Heart right ventricle (tissue), 16 donors: ENCODE data around the gene SH3PXD2B. TPM values are rescaled to one million over a fixed set of nuclear protein-coding genes. Genes with fewer than 3 reads are reported as not detected.

Experiments
- ATAC-seq, 8 donors: fragments of 200-7000 bp; cut with Tn5 transposase; one replicate each; pipeline ENCODE4 v1.9.1; 2020; ENCODE audit warnings: mild to moderate bottlenecking in 8 of 8, moderate library complexity in 8 of 8, moderate number of reproducible peaks in 1 of 8
- DNase-seq, 2 donors: peaks; one replicate each; pipeline ENCODE4 v3.0.0-alpha.2; 2020
- H3K27ac ChIP-seq, 10 donors: fragments of 200-600 bp; sonication (generic) in 2 of 10; one replicate each; pipeline versions ENCODE4 v1.5.0 to v1.8.0; 2020 to 2022; ENCODE audit warnings: mild to moderate bottlenecking in 3 of 10
- H3K27me3 ChIP-seq, 7 donors: fragments of 200-600 bp; one replicate each; pipeline ENCODE4 v1.8.0; 2021 to 2022; ENCODE audit warnings: mild to moderate bottlenecking in 2 of 7
- H3K36me3 ChIP-seq, 9 donors: fragments of 200-600 bp; sonication (generic) in 1 of 9; one replicate each; pipeline versions ENCODE4 v1.5.0 to v1.8.0; 2020 to 2022; ENCODE audit warnings: mild to moderate bottlenecking in 2 of 9
- H3K4me1 ChIP-seq, 9 donors: fragments of 200-600 bp; sonication (generic) in 1 of 9; one replicate each; pipeline versions ENCODE4 v1.5.0 to v1.8.0; 2020 to 2022; ENCODE audit warnings: mild to moderate bottlenecking in 4 of 9
- H3K4me3 ChIP-seq, 10 donors: fragments of 200-600 bp; sonication (generic) in 2 of 10; one replicate each; pipeline versions ENCODE4 v1.5.0 to v1.8.0; 2020 to 2022; ENCODE audit warnings: mild to moderate bottlenecking in 7 of 10, moderate library complexity in 2 of 10
- H3K9me3 ChIP-seq, 11 donors: fragments of 200-600 bp in 10 of 11; sonication (generic) in 2 of 11; one replicate each; pipeline versions ENCODE4 v1.5.0 to v1.8.0; 2013 to 2022; ENCODE audit warnings: mild to moderate bottlenecking in 2 of 11, control low read depth in 1 of 11, moderate library complexity in 1 of 11
- WGBS, 2 donors: extraction: QIAGEN DNeasy Blood & Tissue Kit; methylation state at CpG; one replicate each; pipeline ENCODE4 v1.1.7; 2013; ENCODE audit warnings: inconsistent platforms in 1 of 2; 5-methylcytosine and 5-hydroxymethylcytosine counted together
- intact Hi-C, 10 donors: fragments of 100-400 bp; cut with DNase I; formaldehyde crosslinking; loops; one replicate each; pipeline versions ENCODE4 v1.11.1 to v1.14.2; 2022
- polyA plus RNA-seq, 2 donors: library from polyadenylated mRNA; stranded (reverse); fragments of 200-250 nt; gene quantifications; one replicate each; pipeline ENCODE4 v1.2.3, GENCODE V29; 2013
- total RNA-seq, 10 donors: library from RNA; stranded (reverse); fragmentation: NEBNext Ultra II Directional in 3 of 10; extraction: Animal tissue kit (Norgen Biotek cat#: 25700) in 3 of 10; gene quantifications; one replicate each; pipeline versions ENCODE4 v1.2.1 to v1.2.4, GENCODE V29; 2021 to 2023
- TF ChIP-seq, protein P1 (sequence below), 9 donors: fragments of 200-600 bp; sonication (generic) in 2 of 9; IDR thresholded peaks; one replicate each; pipeline versions ENCODE4 v1.5.0 to v1.8.0; 2021 to 2022; ENCODE audit warnings: antibody characterized with exemption in 9 of 9, mild to moderate bottlenecking in 5 of 9, moderate library complexity in 1 of 9
- donor health status: Arrhythmogenic right ventricular cardiomyopathy.
- donor health status: ischemic (EF 13 %, LVEDD 7.1; RV severe dilation, severe dysfunction).
- donor health status: healthy with polysubstance abuse.
- donor health status: DM: no; HTN: yes; CAD: no.
- donor health status: DM: no; HTN: no; CAD: no.
- donor health status: ischemic (EF 25% LVEDD 6.9; RV normal size, moderate dysfunction).
- donor health status: ischemic (EF 25% LVEDD 5.7; RV mildly dilated, moderate dysfunction).
- donor health status: healthy.
- donor health status: DM: yes; HTN: yes; CAD: no.
- donor health status: Ischemic cardiomyopathy.
- donor health status: ischemic (EF 35%, LVEDD 5.7; RV mildly dilated, moderate dysfunction).
- donor health status: nonischemic (EF 11% LVEDD 7.7; RV severe dilation, severe dysfunction).
- donor health status: DM: yes; HTN: yes; CAD: no.
- donor health status: PGD.
- donor health status: ischemic (EF 29% LVEDD 5.4; RV normal size, mild dysfunction).
- donor health status: nonischemic (EF 23%, LVEDD 6.1; RV moderate dilation, normal function).

SH3PXD2B gene
- total and polyA plus RNA-seq, 12 donors, result 1.8 to 12.5 (median 5.5) TPM

DNA sequence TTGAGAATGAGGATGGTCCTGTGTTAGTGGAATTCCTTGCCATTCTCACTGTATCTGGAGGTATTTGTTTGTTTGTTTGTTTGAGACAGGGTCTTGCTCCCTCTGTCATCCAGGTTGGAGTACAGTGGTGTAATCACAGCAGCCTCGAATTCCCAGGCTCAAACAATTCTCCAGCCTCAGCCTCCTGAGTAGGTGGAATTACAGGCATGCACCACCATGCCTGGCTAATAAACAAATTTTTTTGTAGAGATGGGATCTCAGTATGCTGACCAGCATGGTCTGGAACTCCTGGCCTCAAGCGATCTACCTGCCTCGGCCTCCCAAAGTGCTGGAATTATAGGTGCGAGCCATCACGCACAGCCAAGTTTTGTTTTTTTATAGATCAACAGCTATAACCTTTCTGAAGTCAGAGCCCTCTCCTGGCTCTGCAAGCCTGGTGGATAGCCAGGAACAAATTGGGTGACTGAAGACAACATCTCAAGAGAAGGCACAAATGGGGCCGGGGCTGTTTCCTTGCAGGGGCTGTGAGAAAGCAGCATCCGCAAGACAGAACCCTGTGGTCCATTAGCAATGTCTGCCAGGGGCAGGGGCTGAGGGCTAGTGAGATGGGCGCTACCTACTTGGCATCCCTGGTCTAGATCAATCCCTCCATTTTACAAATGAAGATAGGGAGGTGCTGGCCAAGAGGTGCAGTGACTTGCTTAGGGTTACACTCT, 18.8 kb downstream of the SH3PXD2B start:
- Histone ChIP-seq H3K27me3 (no peaks in the 10 kb centered on the region), H3K4me3 (no peak overlapping the region), H3K4me1 (peaks cover 10 to 65% (median 28%) of the 10 kb centered on the region in 9 donors), H3K36me3 (peaks cover 0 to 37% (median 0%) of the 10 kb centered on the region in 9 donors), H3K9me3 (no peaks in the 10 kb centered on the region), H3K27ac (peak overlapping the region in 4 of 10 donors; percentile 57 to 81 (median 70))
- WGBS, 2 donors, result 72 to 74% methylated on average over 8 of the region's 8 CpGs
- no peak for ATAC-seq
- TF ChIP-seq, protein P1, sequence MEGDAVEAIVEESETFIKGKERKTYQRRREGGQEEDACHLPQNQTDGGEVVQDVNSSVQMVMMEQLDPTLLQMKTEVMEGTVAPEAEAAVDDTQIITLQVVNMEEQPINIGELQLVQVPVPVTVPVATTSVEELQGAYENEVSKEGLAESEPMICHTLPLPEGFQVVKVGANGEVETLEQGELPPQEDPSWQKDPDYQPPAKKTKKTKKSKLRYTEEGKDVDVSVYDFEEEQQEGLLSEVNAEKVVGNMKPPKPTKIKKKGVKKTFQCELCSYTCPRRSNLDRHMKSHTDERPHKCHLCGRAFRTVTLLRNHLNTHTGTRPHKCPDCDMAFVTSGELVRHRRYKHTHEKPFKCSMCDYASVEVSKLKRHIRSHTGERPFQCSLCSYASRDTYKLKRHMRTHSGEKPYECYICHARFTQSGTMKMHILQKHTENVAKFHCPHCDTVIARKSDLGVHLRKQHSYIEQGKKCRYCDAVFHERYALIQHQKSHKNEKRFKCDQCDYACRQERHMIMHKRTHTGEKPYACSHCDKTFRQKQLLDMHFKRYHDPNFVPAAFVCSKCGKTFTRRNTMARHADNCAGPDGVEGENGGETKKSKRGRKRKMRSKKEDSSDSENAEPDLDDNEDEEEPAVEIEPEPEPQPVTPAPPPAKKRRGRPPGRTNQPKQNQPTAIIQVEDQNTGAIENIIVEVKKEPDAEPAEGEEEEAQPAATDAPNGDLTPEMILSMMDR (IDR thresholded peaks at IDR 0.05), result no peak
- intact Hi-C loops, result no loop called here
- DNase-seq, result no peak

DNA sequence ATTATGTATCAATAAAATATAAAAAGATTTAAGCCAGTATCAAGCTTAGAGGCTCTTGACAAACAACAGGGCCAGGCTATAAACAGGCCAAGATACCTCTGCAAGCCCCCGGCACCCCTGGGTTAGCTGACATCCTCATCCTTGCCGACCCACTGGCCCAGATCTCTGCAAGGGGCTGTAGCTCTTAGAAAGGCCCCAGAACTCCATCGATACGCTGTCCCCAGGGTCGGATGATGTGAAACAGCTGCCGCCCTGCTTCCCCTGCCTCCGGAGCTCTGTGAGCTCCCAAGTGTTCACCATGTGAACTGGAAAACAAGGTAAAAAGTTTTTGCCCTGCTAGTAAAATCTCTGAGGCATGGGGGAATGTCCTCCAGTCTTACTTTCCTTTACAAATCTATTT, 20.1 kb downstream of the SH3PXD2B start:
- TF ChIP-seq, protein P1 (IDR thresholded peaks at IDR 0.05), result no peak
- 58 to 65% methylated on average over 7 of the region's 7 CpGs for WGBS, 2 donors
- ATAC-seq, result no peak
- intact Hi-C loops, result no loop called here
- Histone ChIP-seq H3K4me1 (peaks cover 20 to 77% (median 41%) of the 10 kb centered on the region in 9 donors), H3K27ac (peak overlapping the region in 2 of 10 donors; percentile 10 to 20), H3K27me3 (no peaks in the 10 kb centered on the region), H3K9me3 (no peaks in the 10 kb centered on the region), H3K4me3 (no peak overlapping the region), H3K36me3 (peaks cover 0 to 37% (median 0%) of the 10 kb centered on the region in 9 donors)
- no peak for DNase-seq

DNA sequence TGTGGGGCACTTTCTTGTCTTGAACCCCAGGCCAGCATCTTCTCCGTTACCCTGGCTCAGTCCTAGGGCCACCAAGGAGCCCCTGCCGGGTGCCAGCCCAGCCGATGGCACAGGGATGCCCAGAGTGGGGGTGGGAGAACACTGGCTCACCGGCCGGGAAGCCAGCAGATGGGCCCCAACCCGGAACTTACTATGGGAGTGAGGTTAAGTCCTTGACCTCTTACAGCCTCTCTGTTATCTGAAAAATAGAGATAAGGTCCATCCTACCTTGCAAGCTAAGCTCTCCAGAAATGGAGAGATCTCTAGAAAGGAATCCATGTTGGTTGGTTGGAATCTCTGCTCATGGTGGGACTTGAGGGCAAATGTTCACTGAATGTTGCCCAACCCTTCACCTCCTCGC, 20.8 kb downstream of the SH3PXD2B start:
- no peak for DNase-seq
- Histone ChIP-seq H3K4me1 (peaks cover 19 to 84% (median 46%) of the 10 kb centered on the region in 9 donors), H3K27ac (peak overlapping the region in 2 of 10 donors; percentile 13 to 26), H3K27me3 (no peaks in the 10 kb centered on the region), H3K9me3 (no peaks in the 10 kb centered on the region), H3K4me3 (no peak overlapping the region), H3K36me3 (peaks cover 0 to 37% (median 0%) of the 10 kb centered on the region in 9 donors)
- TF ChIP-seq, protein P1 (IDR thresholded peaks at IDR 0.05), result no peak
- intact Hi-C loops, result no loop called here
- no peak for ATAC-seq
- 89 to 93% methylated on average over 7 of the region's 7 CpGs for WGBS, 2 donors

DNA sequence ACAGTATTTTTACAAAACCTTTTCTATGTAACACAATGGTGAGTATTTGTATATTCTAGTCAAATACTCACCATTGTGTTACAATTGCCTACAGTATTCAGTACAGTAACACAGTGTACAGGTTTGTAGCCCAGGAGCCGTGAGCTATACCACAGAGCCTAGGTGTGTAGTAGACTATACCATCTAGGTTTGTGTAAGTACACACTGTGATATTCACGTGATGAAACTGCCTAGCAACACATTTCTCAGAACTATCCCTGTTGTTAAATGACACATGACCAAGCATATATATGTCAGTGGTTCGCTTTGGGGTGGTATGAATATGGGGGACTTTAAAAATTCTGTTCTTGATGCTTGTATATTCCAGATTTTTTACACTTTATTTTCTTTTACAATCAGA, 21.3 kb downstream of the SH3PXD2B start:
- H3K27ac ChIP-seq, result peak overlapping the region in 1 of 10 donors; percentile 80
- ATAC-seq, result no peak
- 94 to 95% methylated on average over 3 of the region's 3 CpGs for WGBS, 2 donors

More for the DNA sequence above, 21.3 kb downstream of the SH3PXD2B start:
- Histone ChIP-seq H3K27me3 (no peaks in the 10 kb centered on the region), H3K9me3 (no peaks in the 10 kb centered on the region), H3K4me3 (no peak overlapping the region), H3K36me3 (peaks cover 0 to 37% (median 0%) of the 10 kb centered on the region in 9 donors), H3K4me1 (peaks cover 15 to 83% (median 42%) of the 10 kb centered on the region in 9 donors)
- DNase-seq, result no peak
- TF ChIP-seq, protein P1 (IDR thresholded peaks at IDR 0.05), result no peak
- intact Hi-C loops, result no loop called here
